NCI-H524 (cell line): ENCODE data around the gene COLEC12.

ENCODE experiments used
- DNase-seq, 2 experiments: peaks; one replicate each; lab custom pipeline; 2025; lab: John Stamatoyannopoulos, UW

The COLEC12 gene

DNA sequence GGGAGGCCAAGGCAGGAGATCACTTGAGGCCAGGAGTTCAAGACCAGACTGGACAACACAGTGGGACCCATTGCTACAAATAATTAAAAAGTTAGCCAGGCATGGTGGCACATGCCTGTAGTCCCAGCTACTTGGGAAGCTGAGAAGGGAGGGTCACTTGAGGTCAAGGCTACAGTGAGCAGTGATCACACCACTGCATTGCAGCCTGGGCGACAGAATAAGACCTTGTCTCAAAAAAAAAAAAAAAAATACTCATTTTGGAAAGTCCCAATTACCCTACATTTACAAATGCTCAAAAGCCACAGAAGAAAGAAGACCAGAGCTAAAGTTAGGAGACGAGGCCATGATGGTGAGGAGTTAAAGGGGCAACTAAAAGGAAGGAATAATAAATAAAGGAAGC, 61.9 kb downstream of the COLEC12 start:
- DNase-seq = no peak

DNA sequence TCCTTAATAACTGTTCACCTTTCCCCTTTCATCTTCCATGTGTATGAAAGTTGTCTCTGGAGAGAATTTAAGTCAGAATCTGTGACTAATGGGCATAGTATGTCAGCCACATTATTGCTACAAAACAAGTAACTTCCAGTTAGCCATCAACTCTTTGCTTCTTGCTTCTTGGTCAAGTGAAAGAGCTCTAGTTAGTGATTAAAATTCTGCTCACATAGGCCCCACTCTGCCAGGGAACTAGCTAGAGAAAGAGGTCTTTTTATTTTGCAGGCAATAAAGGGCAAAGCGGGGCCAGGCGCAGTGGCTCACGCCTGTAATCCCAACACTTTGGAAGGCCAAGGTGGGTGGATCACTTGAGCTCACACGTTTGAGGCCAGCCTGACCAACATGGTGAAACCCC, 64.6 kb downstream of the COLEC12 start:
- DNase-seq = no peak

DNA sequence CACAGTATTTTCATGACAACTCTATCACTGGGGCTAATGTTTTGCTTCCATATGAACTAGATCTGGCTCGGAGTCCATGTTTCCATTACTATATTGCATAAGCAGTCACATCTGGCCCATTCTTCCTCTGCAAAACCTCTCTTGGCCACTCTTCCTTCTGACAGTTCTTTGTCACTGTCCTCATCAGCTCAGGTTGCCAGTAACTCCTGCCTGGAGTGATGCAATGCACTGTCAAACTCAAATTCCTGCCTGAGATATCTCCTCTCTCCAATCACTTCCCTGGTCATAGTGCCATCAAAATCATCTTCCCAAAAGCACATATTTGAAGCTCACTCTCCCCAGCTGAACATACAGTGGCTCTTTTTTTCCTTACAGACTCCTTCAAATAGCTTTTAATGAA, 66.1 kb downstream of the COLEC12 start:
- no peak for DNase-seq

GRCh38 chr18:433960-434359, 66.5 kb downstream of the COLEC12 start:
- DNase-seq = no peak

GRCh38 chr18:433298-433697, 67.2 kb downstream of the COLEC12 start:
- DNase-seq = no peak

- DNase-seq = no peak
These were observed 67.7 kb downstream of the COLEC12 start for GRCh38 chr18:432791-433190.

DNA sequence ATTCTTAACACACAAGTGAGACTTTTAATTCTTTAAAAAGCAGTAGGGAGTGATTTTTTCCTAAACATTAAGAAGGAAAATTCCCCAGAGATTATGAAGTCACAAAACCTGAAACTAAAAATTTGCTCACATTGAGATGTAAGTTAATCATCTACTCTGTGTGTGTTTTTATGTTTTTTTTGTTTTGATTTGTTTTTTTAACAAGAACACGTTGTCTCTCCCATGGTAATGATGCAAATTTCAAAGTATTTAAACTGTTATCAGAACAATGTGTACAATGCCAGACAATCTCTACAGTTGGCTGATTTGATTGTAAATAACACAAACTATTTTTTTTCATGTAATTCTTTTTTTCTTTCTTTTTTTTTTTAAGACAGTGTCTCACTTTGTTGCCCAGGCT, 71.5 kb downstream of the COLEC12 start:
- no peak for DNase-seq

DNA sequence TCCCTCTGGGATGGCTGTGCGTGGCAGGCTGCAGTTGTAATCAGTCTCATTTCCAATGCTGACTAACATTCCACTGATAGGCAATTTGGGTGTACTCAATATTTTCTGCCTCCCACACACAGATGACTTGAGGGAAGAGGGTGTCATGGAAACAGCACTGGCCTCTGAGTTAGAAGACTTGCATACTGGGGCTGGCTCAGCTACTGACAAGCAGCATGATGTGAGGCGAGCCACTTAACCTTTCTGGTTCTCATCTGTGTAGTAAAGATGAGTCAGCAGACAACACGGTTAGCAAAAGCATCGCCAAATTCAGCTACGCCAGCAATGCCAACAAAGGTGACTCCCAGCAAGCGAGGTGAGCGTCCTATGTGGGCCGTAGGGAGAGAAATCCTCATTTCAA, 73.5 kb downstream of the COLEC12 start:
- no peak for DNase-seq

- DNase-seq = no peak
These were observed 75.3 kb downstream of the COLEC12 start for GRCh38 chr18:425106-425745.

- DNase-seq = no peak
These were observed 75.8 kb downstream of the COLEC12 start for GRCh38 chr18:424668-425067.

GRCh38 chr18:424071-424661, 76.3 kb downstream of the COLEC12 start:
- no peak for DNase-seq

GRCh38 chr18:422966-423365, 77.5 kb downstream of the COLEC12 start:
- no peak for DNase-seq

DNA sequence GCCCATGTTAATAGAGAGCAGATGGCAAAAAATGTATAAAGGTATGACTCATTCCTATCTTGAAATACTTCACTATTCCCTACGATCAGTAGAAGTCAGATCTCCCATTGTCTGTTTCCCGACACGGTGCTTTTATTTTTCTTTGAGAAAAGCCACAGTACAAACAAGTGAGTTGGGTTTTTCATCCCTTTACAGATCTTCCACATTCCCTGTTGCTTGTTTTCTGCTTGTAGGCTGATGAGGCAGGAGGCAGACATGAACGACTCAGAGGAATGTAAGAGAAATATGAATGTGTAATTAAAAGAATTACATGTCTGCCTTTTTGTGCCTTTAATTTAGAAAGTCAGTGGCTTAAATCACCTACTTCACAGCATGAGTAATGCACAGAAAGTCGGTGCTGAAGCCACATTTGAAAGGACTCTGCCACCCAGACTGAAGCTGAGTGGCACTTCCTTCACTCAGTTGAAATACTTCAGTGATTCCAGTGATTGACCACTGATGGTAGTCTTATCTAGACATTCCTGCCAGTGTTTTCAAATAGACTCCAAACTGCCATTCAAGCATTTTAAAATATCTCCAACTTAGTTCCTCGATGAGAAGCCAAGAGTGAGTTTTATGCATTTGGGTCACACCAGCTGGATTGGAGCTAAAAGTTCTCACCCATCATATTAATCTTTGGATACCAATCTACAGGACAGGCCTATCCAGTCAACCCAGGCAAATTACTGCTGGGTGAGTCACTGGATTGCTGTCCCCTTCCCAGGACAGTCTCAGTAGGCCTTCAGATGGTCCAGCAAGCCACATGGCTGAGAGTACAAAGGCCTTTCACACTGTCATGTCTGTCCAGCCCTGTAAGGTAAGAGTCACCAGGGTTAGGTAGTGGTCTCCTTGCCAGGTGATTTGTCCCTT, 79.0 kb downstream of the COLEC12 start:
- DNase-seq = peak in 1 of 2 experiments; percentile 8

- no peak for DNase-seq
These were observed 79.7 kb downstream of the COLEC12 start for GRCh38 chr18:420661-421246.

GRCh38 chr18:419541-420175, 80.8 kb downstream of the COLEC12 start:
- DNase-seq = no peak

GRCh38 chr18:417495-417894, 83.0 kb downstream of the COLEC12 start:
- no peak for DNase-seq

- DNase-seq = no peak
These were observed 83.6 kb downstream of the COLEC12 start for GRCh38 chr18:416930-417329.

DNA sequence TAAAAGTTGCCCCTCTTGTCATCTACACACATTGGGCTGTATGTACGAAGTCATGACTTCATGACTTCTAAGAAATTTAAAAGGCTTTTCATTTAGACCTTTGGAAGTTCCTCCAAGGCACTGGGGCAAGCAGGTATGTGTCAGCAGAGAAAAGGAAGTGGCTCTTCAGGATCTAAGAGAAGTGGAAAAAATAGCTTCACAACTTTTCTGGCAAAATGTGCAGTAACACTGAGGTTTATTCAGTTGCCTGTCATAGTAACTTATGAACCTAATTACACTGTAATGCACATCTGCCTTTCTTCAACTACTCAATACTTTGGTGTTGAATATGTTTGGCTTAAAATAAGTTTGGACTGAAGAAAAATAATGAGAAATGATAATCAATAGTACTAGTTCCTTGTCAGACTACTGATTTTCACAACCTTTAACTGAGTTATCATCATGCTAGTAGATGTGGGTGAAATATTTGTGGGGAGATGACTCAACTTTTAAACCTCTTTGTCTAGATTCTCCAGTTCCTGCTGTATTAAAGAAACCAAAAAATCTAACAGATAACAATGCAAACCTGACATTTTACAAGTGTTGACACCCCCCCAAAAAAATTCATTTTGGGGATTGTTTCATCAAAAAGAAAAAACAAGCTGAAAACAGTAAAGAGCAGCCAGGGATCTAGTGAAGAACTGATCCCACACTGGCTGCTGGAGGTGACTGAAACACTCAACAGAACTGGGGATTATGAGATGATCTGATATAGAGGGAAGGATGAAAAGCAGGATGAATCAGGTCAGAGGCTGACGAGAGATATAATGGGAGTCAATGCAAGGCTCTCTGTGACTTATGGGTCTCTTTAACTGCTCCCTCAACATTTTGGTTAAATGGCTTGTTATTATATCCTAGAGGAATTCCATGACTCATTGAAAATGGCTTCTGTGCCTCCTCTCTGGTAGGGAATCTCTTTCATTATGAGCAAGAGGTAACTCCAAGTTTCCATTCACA, 84.6 kb downstream of the COLEC12 start:
- no peak for DNase-seq

GRCh38 chr18:415047-415446, 85.5 kb downstream of the COLEC12 start:
- no peak for DNase-seq

GRCh38 chr18:413233-413632, 87.3 kb downstream of the COLEC12 start:
- DNase-seq = no peak

DNA sequence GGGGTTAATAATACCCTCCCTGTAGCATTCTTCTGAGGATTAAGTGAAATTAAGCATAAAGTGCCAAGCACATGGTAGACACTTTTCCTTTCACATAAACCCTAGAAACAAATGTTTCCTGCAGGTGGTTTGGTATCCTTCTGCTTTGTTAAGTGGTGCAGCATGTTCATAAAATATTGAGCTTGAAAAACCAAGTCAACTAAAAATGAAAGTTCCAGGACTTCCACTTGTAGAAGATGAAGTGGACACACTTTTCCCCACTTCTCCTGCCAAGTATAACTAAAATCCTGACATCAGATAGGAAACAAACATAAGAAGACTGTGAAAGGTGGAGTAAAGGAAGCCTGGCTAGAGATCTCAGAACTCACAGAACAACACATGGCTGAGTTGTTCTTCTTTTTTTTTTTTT, 90.5 kb downstream of the COLEC12 start:
- DNase-seq = no peak
